ENCODE results near the gene SLC22A2. TPM values are rescaled to one million over a fixed set of nuclear protein-coding genes. Genes with fewer than 3 reads are reported as not detected.
A peak's percentile ranks its signal among the peaks of the same experiment; 100 is the strongest.

SLC22A2 gene
- total and polyA plus RNA-seq, 2 of the 13 experiments (the other 11 are each of a cell fraction or from before 2014, with no cell fraction given) = not detected

DNA sequence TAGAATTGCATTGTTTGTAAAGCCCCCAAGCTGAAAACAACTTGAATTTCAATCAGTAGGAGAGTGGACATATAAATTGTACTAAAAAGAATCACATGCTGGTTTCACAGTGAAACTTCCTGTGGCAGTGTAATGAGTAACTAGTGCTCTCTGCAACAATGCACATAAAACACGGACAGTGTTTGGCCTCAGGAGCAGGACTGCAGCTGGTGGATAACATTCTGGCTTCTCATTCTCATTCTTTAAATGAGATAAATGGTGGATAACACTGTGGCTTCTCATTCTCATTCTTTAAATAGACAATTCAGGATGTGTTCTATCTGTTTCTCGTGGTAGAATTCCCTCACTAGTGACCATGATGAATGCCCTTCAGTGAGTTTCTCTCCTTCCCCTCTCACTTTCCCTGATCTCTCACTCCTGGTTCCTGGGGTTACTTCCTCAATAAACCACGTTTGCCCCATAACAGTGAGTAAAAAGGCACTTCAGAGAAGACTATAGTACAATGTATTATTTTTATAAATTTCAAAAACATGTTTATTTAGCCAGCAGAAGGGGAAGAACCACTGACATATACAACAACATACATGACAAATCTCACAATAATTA is 59.9 kb downstream of the SLC22A2 start (continued):
- no peak for TF ChIP-seq ZNF407 (CRISPR knock-in tag; IDR thresholded peaks at IDR 0.05; ENCODE audit: not compliant biosample characterization)
- TF ChIP-seq SNAI1 (CRISPR knock-in tag; IDR thresholded peaks at IDR 0.05; ENCODE audit: borderline replicate concordance) = no peak
- TF ChIP-seq ZBTB14 (CRISPR knock-in tag; IDR thresholded peaks at IDR 0.05) = no peak
- no peak for TF ChIP-seq ZNF746 (CRISPR knock-in tag; IDR thresholded peaks at IDR 0.05)
- TF ChIP-seq ZNF558 (CRISPR knock-in tag; IDR thresholded peaks at IDR 0.05; ENCODE audit: borderline replicate concordance) = no peak
- no peak for TF ChIP-seq ONECUT2 (CRISPR knock-in tag; IDR thresholded peaks at IDR 0.05)
- peak; percentile 30; the same call in 1 of the 2 replicates for TF ChIP-seq GABPB1 (CRISPR knock-in tag; IDR thresholded peaks at IDR 0.05)
- TF ChIP-seq MTA3 (CRISPR knock-in tag; IDR thresholded peaks at IDR 0.05) = no peak
- TF ChIP-seq ZNF547 (CRISPR knock-in tag; IDR thresholded peaks at IDR 0.05) = no peak
- no peak for TF ChIP-seq ZNF382 (CRISPR knock-in tag; IDR thresholded peaks at IDR 0.05; ENCODE audit: borderline replicate concordance)
- TF ChIP-seq ZNF619 (CRISPR knock-in tag; IDR thresholded peaks at IDR 0.05) = no peak
- TF ChIP-seq, protein P1, sequence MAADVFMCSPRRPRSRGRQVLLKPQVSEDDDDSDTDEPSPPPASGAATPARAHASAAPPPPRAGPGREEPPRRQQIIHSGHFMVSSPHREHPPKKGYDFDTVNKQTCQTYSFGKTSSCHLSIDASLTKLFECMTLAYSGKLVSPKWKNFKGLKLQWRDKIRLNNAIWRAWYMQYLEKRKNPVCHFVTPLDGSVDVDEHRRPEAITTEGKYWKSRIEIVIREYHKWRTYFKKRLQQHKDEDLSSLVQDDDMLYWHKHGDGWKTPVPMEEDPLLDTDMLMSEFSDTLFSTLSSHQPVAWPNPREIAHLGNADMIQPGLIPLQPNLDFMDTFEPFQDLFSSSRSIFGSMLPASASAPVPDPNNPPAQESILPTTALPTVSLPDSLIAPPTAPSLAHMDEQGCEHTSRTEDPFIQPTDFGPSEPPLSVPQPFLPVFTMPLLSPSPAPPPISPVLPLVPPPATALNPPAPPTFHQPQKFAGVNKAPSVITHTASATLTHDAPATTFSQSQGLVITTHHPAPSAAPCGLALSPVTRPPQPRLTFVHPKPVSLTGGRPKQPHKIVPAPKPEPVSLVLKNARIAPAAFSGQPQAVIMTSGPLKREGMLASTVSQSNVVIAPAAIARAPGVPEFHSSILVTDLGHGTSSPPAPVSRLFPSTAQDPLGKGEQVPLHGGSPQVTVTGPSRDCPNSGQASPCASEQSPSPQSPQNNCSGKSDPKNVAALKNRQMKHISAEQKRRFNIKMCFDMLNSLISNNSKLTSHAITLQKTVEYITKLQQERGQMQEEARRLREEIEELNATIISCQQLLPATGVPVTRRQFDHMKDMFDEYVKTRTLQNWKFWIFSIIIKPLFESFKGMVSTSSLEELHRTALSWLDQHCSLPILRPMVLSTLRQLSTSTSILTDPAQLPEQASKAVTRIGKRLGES (CRISPR knock-in tag; IDR thresholded peaks at IDR 0.05; ENCODE audit: borderline replicate concordance) = no peak
- TF ChIP-seq NR2F2 (IDR thresholded peaks at IDR 0.05; ENCODE audit: borderline replicate concordance, low read depth) = no peak
- no peak for TF ChIP-seq HOXA5 (CRISPR knock-in tag; IDR thresholded peaks at IDR 0.05)
- TF ChIP-seq, protein P2, sequence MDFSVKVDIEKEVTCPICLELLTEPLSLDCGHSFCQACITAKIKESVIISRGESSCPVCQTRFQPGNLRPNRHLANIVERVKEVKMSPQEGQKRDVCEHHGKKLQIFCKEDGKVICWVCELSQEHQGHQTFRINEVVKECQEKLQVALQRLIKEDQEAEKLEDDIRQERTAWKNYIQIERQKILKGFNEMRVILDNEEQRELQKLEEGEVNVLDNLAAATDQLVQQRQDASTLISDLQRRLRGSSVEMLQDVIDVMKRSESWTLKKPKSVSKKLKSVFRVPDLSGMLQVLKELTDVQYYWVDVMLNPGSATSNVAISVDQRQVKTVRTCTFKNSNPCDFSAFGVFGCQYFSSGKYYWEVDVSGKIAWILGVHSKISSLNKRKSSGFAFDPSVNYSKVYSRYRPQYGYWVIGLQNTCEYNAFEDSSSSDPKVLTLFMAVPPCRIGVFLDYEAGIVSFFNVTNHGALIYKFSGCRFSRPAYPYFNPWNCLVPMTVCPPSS (IDR thresholded peaks at IDR 0.05) = no peak
- no peak for TF ChIP-seq ZNF747 (CRISPR knock-in tag; IDR thresholded peaks at IDR 0.05; ENCODE audit: borderline replicate concordance)
- TF ChIP-seq ZNF446 (CRISPR knock-in tag; IDR thresholded peaks at IDR 0.05) = no peak

Data from HepG2 (cell line).